ENCODE data around the gene HOXA6.

Gene HOXA6

DNA sequence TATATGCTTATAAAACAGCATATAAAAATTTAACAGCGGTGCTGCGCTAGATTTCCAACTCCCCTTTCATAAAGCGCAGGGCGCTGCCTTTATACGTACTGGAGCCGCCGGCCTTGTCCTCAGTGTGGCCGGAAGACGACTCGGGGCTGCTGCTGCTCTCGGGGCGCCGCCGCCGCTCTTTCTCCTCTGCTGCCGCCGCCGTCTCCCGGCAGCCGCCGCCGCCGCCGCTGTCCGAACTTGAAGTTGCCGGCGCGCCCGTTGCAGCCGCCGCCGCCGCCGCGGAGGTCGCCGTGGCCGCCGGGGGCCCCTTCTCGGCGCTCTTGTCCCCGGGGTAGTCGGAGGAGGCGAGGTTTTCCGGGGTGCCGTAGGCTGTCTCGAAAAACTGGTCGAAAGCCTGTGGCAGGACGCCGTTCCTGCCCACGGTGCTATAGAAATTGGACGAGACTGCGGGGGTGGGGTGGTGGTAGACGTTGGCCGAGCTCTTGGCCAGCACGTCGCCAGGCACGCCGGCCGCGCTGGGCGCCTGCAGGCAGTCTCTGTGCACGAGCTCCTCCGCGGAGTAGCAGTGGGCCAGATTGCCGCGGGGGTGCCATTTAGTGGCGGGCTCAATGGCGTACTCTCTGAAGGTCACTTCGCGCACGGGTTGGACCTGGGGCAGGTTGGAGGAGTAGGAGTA is 36.9 kb upstream of the HOXA6 start:
- no peak for DNase-seq

DNA sequence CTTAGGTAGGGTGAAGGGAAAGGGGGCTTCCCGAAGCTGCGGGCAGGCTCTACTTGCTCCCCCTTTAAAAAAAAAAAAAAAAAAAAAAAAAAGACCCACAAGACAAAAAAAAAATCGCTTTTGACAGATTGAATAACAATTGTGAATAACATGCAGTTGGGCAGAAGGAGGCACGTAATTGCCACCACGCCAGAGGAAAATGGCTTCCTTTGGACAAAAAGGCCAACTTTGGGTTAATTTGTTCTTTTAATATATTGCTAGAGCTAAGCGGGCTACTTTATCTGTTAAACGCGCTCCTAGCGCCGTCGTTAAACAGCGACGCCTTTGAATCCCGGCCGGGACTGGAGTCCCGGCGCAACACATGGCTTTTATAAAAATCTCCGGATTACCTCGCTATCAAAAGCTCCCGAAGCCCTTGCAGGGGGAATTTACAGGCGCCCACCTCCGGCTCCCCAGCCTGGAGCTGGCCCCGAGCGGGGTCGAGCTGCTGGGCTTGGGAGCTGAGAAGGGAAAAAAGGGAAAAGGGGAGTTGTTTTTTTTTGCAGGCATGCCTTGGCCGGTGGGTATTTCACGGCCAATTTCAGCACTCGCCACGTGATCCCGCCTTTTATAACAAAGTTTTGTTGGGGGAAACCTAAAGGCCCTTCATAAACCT is 36.2 kb upstream of the HOXA6 start:
- no peak for DNase-seq

DNA sequence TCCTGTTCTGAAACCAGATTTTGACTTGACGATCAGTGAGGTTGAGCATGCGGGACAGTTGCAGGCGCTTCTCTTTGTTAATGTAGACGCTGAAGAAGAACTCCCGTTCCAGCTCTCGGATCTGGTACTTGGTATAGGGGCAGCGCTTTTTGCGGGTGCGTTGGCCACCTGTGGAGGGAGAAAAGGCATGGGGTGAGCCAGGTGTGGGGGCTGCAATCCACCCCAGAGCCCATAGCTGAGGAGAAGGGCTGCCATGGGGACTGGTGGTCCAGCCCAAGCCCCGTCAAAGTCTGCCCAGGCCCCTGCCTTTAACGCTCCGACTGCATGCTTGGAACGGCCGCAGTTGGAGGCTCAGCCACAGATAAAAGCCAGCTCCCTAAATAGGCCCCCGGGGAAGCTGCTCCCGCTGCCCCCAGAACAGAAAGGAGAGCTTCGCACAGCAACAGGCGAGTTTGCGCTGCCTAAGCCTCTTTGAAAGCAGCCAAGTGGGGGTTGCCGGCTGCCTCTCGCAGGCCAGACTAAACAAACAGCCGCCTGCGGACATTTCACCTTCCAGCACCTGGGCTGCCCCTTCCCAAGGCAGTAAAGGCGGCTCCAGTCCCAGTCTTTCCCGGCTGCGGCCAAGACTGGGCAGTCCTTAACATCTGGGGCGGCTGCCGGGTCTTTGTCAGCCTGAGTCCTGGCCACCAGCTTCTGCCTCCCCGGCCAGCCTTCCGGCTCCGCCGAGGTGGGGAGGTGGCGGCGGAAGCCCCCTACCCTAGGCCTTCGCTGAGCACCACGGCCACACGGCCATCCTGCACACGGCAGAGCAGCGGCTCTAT is 35.5 kb upstream of the HOXA6 start:
- DNase-seq, result no peak

DNA sequence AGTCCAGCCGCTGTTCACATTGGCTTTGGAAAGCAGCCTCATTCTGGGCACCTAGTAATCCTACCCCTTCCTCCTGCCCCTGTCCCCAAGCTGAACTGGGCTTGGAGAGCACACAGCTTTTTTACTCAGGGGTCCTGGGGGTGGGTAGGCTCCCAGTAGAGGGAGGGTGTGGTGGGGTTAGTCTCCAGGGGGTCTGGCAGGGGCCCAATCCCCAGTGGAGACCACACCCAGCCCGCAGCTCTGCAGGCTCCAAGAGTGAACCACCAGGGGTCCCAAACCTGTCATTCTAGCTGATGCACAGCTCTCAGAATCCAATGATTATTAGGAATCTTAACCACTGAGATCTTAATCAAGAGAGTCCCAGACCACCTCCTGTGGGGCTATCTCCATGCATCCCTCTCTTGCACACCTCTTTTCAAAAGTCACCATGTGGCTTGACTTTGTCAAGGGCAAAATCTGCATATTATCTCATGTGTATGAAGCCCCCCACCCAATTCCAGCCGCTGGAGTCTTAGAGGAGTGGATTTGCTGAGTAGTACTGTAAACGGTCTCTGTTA is 34.8 kb upstream of the HOXA6 start:
- no peak for DNase-seq

DNA sequence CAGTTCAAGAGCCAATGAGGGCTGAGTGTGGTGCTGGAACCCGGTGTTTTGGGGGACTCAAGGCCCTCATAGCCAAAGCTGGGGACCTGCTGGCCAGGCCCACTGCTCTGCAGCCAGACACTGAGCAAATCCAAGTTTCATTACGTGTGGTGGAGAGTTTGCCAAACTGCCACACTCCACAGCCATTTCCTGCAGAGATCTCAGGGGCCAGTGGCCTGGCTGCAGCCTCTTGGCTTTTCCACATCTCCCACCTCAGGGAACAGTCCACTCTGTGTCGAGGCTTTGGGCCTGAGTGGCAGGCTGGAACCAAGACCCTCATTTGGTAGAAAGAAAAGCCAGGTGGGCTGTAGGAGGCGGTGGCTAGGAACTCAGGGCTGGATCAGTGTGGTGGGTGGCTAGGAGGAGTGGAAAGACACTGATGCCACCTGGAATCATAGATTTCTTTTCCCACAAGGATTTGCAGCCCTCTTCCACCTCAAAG is 34.3 kb upstream of the HOXA6 start:
- DNase-seq, result no peak

DNA sequence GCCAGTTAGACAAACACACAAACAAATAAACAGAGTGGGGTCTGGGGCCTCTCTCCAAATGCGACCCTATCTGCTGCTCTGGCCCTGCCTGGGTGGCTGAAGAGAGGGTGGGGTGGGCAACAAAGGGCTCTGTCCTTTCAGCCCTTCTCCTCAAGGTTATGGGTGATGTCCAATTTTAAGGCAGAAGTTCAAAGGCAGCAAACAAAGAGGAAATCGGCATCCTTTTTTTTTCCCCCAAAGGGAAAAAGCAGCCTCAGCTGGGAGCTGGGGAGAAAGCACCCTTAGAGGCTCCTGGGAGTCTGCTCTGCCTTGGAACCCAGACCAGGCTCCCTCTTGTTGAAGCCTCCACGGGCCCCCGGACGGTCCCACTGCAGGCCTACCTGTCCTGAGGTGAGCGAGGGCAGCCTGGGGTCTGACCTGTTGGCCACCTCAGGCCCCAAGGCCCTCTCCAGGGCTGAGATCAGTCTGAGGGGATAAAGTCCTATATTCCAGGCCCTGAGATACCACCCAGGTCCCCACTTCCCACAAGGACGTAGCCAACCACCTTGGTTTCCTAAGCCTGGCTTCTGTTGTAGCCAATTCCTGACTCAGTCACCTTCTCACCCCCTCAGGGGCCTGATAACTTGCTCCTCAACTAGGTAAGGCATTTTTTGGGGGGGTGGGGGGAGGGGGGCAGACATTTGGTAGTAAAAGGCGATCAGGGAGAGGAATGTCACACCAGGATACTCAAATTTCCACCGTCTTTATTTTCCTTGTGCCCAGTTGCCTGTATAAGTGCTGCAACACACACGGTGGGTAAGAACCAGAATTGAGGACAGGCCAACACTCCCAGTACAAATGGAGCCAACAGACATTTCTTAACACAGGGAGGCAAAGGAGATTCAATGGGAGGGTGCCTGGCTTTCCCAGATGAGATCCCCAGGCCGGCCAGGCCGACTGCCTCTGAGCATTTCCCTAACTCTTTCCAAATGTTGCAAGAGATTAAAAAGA is 33.2 kb upstream of the HOXA6 start:
- DNase-seq, result no peak

DNA sequence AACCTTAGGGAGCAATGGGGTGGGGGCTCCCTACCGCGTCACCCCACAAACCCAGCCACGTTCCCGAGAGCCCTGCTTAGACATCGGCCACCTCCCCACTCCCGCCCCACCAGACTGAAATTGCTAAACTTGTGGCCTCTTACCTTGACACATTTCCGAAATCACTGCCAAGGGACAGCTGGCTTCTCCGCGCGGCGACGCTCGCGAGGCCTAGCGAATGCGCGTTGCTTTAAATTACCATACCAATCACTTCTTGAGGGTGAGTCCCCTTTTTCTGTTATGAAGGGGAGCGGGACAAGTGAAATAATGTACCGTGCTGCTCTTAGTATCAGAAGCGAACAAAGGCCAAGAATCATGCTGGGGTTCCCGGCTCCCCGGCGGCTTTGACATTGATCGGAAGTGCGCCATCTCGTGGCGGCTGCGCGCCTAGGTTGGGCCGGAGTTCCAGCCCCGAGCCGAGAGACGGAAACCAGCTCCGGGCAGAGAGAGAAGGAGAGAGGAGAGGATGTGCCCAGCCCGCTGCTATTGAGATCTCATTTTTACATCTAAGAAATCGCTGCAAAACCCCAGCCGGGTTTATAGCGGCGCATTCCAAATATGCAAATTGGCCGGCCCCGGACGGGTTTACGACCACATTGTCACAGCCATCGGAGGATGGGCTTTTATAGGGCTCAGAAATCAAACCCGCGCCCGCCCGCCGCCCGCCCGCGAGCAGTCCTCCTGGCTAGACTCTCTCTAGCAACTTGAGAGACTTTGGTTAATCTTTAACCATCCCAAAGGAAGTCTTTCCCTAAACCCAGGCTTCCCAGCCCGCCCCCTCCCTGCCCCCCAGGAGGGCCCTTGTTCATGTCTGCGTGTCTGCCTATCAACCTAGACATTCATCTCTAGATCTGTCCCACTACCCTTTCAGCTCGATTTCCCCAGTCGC is 32.2 kb upstream of the HOXA6 start:
- DNase-seq, result peak; percentile 50

DNA sequence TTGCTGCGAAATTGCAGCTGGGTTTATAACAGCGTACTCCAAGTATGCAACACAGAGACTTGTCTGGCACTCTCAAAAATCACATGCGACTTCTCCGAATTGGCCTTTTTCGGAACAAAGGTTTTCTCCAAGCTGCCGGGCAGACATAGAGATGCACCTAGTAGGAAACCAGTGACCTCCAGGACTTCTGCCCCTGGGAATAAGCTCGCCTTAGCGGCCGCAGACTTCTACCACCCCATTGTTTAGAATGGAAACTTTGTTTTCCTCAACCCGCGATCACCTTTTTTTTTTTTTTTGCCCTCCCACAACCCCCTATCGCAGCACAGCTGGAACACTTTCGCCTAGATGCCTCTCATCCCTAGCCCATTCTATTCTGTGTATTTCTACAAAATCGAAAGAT is 31.5 kb upstream of the HOXA6 start:
- DNase-seq, result no peak

DNA sequence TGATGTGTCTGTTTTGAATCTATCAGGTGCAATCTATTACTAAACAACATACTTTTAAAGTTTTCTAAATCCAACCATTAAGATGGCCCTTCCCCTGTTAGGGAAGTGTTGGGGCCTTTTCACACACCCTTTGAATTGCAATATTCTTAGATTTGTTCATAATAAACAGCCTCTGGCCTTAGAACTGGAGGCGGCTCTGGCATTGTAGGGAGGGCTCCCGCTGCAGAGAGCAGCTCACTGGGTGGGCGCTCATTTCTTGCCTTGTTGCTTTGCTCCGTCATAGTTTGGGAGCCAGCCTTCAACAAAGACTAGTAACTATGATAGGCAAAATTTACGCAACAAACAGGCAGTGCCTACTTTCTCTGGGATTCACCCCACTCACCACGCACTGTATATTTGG is 30.8 kb upstream of the HOXA6 start:
- DNase-seq, result no peak

DNA sequence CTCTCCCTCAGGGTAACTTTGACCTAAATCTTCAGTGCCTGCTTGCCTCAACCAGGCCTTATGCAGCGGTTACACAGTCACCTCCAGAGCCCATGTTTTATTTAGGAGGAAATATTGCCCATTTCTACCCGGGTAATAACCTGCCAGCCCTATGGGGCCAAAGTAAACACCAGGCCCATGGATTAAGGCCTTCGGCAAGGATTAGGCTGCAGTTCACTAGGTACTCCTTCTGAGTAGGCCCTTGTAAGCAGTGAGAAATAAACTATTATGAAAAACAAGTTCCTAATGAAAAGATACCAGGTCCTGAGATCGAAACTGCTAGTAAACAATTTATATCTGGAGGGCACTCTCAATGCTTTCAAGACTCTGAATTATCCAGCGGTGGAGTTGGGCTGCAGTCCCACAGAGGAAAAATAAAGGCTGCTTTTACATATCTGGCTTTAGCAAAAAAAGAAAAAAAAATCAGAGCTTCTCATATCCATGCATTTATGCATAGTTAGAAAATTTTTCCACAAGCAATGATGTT is 30.3 kb upstream of the HOXA6 start:
- no peak for DNase-seq

DNA sequence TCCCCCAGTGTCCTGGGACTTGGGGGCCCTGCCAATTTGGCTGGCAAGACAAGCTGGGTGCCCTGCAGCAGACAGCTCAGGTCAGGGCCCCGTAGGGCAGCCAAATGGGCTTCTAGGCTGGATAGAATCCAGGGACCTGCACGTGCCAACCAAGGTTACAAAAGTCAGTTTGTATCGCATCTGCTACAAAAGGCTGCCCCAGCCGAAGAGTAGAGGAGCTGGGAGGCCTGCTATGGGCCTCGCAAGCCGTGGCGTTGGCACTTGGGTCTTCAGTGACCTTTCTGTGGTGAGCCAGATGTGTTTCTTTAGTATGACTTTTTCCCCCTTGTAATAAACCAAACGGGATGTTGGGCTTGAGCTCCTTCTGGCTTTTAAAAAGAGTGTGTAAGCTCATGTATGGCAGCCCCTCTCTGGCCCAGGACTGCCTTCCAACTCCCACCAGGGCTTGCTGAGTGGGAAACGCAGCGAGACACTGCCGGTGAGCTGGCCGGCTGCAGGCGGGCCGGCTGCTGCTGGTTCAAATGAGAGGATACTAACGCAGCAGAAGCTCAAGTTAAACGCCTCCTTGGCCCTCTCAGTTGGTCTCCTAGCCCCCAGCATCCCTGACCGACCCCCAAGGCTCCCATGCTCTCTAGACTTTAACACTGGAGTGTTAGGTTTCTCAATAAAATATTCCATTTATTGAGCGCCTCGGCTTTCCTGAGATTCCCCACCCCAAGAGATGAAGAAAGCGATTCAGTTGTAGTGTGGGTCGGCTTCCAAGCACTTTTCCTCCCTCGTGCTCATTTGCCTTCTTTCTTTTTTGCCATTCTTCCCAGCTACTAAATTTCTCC is 29.6 kb upstream of the HOXA6 start:
- peak; percentile 10 for DNase-seq

DNA sequence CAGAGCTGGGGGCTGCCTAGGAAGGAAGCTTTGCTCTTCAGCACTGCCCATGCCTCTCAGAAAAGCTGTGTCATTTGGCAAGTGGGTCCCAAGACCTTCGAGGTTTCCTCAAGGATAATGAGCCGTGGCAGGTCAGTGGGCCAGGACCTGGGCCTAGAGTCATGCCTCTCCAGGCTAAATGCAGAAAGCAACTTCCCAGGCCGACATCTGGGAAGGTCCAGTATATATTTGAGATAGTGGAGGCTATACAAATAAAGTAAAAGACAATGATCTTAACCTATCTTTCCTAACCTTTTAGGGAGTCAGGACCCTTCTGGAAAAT is 28.9 kb upstream of the HOXA6 start:
- DNase-seq, result no peak

DNA sequence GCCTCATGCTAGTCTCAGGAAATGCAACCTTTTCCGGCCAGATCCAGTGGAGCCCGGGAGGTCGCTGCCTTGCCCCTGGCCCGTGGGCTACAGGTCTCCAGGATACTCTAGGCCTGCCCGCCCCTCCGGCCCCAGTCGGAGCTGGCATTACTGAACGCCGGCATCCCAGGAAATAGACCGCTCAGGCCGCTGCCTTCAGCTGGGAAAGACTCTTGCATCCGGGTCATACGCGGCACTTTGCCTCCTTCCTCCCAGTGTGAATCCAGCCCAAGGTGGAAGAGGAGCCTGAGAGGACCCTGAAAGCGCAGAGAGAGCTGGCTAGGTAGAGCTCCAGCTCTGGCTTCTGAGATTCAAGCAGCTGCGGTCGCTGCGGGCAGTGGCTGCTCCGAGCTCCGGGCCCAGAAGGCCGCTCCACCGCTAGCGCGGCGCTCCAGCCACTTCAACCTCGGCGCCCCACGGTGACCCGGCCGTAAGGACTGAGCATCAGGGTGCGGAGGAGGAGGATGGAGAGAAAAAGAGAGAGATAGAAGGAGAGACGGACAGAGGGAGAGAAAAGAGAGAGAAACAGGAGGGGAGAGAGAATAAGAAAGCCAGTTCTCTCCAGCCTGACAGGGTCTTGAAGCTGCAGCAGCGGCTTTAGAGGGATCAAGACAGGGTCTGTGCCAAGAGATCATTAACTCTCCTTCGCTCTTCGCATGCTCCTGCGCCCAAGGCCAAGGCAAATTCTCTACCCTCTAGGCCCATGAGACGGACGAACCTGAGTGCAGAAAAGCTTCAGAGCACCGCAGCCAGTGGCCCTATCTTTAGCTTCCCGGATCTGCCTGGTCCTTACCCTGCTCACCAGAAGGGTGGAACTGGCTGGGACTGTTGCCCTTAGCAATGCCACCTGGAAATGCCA is 28.3 kb upstream of the HOXA6 start:
- peak; percentile 7 for DNase-seq

DNA sequence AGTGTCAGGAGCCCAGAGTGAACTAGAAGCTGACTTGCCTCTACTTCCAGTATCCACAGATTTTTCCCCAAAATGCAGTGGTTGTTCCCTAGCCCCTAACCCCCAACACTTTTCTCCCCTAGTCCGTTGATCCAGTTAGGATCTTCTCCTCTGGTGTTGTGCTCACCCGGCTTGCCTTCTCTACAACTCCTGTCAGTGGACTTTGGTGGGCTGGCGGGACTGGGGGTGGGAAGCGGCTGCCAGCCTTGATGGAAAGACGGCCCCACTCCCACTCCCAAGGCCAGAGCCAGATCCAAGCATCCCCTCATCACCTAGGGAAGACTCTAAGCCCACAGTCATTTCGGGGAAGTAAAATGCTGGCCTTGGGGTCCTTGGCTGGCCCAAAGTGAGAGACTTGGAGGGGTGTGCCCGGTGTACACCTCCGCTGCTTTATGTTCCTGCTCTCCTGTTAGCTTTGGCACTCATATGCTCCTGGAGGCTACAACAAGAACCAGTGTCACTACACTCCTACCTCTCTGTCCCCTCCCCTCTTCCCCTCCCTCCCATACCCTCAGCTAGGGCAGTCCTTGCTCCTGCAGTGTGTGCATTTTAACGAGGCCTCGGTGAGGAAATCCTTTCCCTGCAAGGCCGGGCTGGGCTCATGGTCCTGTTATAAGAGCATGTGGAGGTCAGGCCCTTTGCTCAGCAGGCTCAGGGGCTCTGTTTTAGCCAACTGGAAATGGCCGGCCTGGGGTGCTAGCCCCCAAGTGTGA is 27.5 kb upstream of the HOXA6 start:
- peak; percentile 9 for DNase-seq

DNA sequence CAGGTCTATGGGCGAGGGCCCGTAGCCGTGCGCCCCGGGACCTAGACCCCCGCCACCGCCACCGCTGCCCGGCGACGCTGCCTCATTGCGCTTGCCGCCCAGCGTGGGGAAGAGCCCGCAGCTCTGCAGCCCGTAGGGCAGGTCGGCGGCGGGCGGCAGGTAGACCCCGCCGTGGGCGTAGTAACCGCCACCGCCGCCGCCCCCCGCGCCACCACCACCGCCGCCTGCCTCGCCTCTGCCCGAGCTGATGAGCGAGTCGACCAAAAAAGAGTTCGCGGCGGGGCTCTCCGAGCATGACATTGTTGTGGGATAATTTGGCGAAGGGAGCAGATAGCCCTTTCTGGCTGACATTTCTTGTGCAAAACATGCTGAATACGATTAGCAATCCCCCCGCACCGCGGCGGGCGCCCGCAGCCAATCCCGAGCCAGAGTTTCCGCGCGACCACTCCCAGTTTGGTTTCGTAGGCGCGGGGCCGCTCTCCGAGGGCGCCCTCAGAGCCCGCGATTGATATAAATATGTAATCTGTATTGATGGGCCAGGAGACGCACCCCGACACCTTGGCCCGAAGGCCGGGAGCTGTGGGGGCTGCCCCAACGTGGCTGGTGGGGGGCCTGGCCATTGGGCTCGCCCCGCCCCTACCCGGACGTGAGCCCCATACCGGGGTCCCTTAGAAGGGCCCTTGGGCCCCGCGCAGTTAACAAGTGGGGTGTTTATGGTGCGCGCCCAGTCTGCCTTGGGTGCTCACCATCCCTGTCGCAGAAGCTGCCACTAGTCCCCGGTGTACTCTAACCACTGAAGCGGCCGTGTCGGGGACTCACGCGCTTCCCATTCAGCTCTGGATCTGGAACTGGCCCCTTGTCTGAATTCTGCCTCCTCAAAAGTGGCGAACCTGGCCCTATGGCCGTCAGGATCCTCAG is 26.6 kb upstream of the HOXA6 start, which contains the start of gene HOXA10:
TSS of gene HOXA10 (minus strand) at position 365 of the 918 bp plus-strand sequence. CDS start at position 351, 14 bp downstream.
- peak; percentile 12 for DNase-seq

DNA sequence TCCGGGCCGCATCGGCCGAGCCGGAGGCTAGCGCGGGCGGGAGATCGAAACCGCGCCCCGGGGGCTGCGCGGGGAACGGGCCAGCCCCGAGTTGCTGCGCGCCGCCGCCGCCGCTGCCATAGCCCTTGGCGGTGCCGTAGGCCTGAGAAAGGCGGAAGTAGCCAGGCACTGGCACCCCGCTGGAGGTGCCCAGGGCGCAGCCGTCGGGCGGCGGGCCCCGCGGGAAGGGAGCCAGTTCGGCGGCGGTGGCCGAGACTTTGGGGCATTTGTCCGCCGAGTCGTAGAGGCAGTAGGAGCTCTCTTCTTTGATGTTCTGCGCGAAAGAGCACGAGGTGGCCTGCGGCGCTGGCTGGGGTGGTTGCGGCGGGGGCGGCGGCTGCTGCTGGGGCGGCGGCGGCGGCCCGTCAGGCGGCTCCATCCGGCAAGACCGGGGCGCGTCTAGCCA is 26.0 kb upstream of the HOXA6 start:
- DNase-seq, result peak; percentile 33

Data from CD4-positive, alpha-beta T cell treated with Interleukin-15 for 1 hour (primary cell).